Erythroblast (primary cell): ENCODE measurements around the gene SPPL2C.

ENCODE experiments used
- GATA1 ChIP-seq: IDR thresholded peaks from 2 replicates; pipeline ENCODE4 v1.6.1; 2011; ENCODE audit warnings: low read depth, mild to moderate bottlenecking, control low read depth, low read length, moderate library complexity
- POLR2A ChIP-seq: IDR thresholded peaks from 2 replicates; pipeline ENCODE4 v1.6.1; 2011; ENCODE audit warnings: mild to moderate bottlenecking, low read length

DNA sequence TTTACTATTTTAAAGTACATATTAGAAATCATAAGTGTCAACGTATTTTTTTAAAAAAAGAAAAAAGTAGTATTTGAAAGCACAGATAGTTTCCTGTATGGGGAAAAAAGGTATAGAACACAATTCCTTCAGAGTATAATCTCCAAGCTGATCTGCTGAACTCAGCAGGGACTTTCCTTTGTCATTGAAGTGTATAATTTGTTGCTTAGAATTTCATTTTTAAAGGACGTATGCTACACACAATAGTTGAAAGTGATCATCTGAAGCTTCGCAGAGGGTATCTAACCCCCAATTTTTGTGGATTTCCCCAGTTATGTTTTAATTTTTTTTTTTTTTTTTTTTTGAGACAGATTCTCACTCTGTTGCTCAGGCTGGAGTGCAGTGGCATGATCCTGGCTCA, 29.5 kb downstream of the SPPL2C start:
- no peak for TF ChIP-seq POLR2A
- no peak for TF ChIP-seq GATA1
